GM21529 (cell line): ENCODE results near the gene ZNF319.

ENCODE experiments used
- ATAC-seq: cut with Tn5 transposase; IDR thresholded peaks from one replicate; pipeline ENCODE4 v1.9.1; 2021; ENCODE audit not compliant: unreplicated experiment

Gene ZNF319

GRCh38 chr16:57957673-57958392 lies 42.6 kb downstream of the ZNF319 start:
- no peak for ATAC-seq

GRCh38 chr16:57956924-57957672 lies 43.4 kb downstream of the ZNF319 start:
- no peak for ATAC-seq

- ATAC-seq = no peak
Observed at GRCh38 chr16:57956270-57956808, 44.1 kb downstream of the ZNF319 start.

DNA sequence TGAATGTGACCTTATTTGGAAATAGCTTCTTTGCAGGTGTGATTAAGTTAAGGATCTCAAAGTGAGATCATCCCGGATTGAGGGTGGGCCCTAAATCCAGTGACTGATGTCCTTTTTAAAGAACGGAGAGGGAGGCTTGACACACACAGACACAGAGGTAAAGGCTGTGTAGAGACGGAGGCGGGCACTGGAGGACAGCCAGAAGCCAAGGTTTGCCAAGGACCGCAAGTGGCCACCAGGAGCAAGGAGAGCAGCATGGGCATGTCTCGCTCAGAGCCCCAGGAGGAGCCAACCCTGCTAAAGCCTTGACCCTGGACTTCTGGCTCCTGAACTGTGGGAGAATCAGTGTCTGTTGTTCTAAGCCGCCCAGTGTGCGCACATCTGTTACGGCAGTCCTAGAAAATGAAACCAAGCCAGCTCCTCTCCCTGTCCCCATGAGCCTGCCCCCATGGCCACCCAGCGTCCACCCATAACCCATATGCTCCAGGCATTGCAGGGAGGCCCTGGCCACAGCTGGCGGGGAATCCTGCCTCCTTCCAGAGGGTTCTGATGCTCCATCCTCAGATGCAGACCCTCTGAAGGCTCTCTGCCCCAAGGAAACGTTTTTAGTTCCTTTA lies 44.8 kb downstream of the ZNF319 start:
- no peak for ATAC-seq

GRCh38 chr16:57953857-57954256 lies 46.6 kb downstream of the ZNF319 start:
- no peak for ATAC-seq

GRCh38 chr16:57952909-57953308 lies 47.6 kb downstream of the ZNF319 start:
- no peak for ATAC-seq

DNA sequence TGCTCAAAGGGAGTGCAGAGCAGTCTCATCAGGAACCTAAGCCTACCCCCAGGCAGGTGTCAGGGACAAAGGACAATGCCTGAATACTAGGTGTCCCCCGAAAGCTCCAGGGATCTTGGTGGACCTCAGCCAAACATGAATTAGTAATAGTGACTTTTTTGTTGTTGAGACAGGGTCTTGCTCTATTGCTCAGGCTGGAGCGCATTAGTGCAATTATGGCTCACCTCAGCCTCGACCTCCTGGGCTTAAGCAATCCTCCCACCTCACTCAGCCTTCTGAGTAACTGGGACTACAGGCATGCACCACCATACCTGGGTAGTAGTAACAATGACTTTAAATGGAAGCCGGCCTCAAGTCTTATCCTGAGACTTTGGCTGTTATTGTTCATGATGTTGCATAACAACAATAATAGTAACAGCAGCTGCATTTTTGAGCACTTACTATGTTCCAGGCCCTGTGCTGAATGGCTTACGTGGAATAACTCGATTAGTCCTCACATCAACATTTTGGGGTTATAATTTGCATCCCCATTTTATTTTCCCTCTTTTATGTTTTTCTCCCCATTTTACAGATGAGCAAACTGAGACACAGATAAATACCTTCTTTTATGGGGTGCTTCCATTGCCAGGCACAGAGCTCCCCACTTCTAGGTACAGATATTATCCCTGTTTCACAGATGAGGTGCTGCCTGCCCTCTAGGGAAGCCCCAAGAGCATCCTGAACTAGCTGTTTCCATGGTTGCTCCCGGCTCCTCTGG lies 49.1 kb downstream of the ZNF319 start:
- no peak for ATAC-seq

GRCh38 chr16:57950382-57950781 lies 50.1 kb downstream of the ZNF319 start:
- no peak for ATAC-seq

GRCh38 chr16:57949595-57950238 lies 50.8 kb downstream of the ZNF319 start:
- no peak for ATAC-seq

DNA sequence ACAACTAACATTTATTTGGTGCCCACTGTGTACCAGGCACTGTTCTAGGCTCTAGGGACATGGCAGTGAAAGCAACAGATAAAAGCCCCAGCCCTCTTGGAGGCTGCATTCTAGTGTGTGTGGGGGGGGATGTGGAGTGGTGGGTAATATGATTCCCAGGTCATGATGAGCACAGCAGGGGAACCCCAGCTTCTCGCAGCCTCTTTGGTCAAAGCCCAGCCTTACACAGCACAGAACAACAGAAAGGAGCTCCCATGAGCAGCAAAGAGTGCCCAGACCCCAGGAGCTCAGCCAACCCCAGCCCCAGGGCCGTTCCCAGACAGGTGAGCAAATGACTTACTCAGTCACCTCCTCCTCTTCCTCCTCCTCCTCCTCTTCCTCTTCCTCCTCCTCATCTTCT lies 51.5 kb downstream of the ZNF319 start:
- no peak for ATAC-seq

- no peak for ATAC-seq
Observed at GRCh38 chr16:57948027-57948426, 52.4 kb downstream of the ZNF319 start.

DNA sequence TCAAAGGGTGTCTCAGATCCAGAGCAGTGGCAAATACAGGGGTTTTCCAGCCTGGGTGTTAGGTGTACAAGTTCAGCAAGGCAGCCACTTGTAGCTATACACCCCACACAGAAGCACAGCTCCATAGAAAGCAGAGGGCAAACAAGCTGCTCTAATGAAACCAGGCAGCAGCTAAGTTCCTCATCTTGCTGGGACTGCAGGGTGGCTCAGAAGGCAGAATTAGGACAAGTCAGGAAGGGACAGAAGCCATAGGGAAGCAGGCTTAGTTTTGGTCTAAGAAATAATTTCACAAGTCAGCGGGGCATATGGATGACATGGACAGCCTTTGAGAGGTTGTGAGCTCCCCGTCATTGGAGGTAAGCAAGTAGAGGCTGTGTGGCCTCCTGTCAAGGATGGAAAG lies 53.2 kb downstream of the ZNF319 start:
- no peak for ATAC-seq

- no peak for ATAC-seq
Observed at GRCh38 chr16:57946181-57946801, 54.2 kb downstream of the ZNF319 start.

GRCh38 chr16:57945740-57946138 lies 54.7 kb downstream of the ZNF319 start:
- ATAC-seq = no peak

DNA sequence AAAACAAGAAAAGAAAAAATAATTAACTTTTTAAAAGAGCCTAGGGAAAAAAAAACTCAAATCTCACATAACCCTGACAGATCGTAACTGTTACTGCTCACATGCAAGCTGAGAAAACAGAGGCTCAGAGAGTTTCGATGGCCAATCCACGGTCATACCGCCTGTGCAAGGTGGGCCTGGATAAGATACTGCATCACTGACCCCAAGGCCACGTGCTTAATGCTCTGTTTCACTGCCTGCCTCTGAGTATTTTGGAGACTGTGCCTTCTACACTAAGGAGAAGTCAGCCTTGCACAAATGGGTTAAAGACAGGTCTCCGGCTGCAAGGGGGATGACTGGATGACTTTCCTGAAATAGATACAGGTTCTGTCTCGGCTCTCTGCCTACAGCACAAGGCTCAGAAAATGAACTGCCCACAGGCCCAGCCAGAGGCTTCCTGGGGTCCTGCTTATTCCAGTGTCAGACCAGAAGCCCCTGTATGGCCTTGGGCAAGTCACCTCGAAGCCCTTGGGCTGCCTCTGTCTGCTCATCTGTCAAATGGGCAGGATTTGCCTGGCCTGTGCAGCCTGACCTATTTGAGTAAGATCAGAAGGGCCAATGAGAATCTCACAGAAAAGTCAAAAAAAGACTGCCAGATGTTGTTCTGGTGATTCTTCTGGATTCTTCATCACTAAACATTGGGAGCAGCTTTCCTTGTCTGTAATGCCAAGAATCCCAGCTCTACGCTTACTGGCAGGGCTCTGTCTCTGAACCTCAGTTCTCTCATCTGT lies 55.3 kb downstream of the ZNF319 start:
- ATAC-seq = no peak
